ENCODE data around the gene PCDH8. TPM values are rescaled to one million over a fixed set of nuclear protein-coding genes. Genes with fewer than 3 reads are reported as not detected.

Gene PCDH8
- total and polyA plus RNA-seq, 2 experiments from 2014 or later = 0.36 to 1.7 TPM

DNA sequence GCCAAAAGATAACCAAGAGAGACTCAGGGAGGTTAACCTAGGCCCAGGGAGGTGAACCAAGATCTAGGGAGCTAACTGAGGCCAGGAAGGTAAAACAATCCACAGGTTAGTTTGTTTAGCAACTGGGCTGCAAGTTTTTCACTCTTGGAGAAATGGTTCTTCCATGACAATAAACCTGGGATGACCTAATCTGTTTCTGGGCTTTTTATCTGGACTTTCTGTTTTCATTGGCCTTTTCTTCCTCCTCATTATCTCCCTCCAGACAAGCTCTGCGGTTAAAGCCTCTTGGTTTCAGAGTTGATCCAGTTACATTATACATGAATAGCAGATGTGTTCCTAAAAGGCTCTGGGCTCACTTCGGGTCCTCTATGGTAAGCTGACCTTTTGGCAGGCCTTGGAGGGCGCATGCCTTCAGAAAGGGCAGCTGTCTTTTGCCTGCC, 44.2 kb downstream of the PCDH8 start:
- Mint-ChIP-seq H3K36me3 (ENCODE audit: low read depth) (no peaks in the 10 kb centered on the region), H3K27me3 (ENCODE audit: insufficient read depth, low read depth, poor library complexity) (peaks cover 7% of the 10 kb centered on the region), H3K27ac (no peak overlapping the region), H3K4me3 (no peak overlapping the region), H3K9me3 (no peaks in the 10 kb centered on the region), H3K4me1 (peaks cover 10% of the 10 kb centered on the region)
- DNase-seq (ENCODE audit: low spot score) (no peak), ATAC-seq (no peak)
- no peaks in the 10 kb centered on the region for H3K79me2 ChIP-seq (replicated peaks; ENCODE audit: insufficient read depth)
- no peaks in the 10 kb centered on the region for H3F3A ChIP-seq (replicated peaks; ENCODE audit: low read depth)
- no peak overlapping the region for H3K27ac ChIP-seq (ENCODE audit: low read depth)
- 0 out of 2 replicates have a peak, but pooled peaks cover 5% of the 10 kb centered on the region for H3K4me1 ChIP-seq (ENCODE audit: insufficient read depth)
- H3K36me3 ChIP-seq (ENCODE audit: insufficient read depth) = no peaks in the 10 kb centered on the region
- H3K27me3 ChIP-seq (ENCODE audit: insufficient read depth) = no peaks in the 10 kb centered on the region
- H2AFZ ChIP-seq = no peak overlapping the region
- TF ChIP-seq, protein P1, sequence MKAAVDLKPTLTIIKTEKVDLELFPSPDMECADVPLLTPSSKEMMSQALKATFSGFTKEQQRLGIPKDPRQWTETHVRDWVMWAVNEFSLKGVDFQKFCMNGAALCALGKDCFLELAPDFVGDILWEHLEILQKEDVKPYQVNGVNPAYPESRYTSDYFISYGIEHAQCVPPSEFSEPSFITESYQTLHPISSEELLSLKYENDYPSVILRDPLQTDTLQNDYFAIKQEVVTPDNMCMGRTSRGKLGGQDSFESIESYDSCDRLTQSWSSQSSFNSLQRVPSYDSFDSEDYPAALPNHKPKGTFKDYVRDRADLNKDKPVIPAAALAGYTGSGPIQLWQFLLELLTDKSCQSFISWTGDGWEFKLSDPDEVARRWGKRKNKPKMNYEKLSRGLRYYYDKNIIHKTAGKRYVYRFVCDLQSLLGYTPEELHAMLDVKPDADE (IDR thresholded peaks at IDR 0.05) = no peak
- TF ChIP-seq EZH2phosphoT487 (IDR thresholded peaks at IDR 0.05; ENCODE audit: unreplicated experiment) = no peak
- no peak overlapping the region for H3K4me3 ChIP-seq
- no peak overlapping the region for H3K4me2 ChIP-seq
- H3K9me2 ChIP-seq (ENCODE audit: insufficient read depth) = 0 out of 2 replicates have a peak, but pooled peaks cover 4% of the 10 kb centered on the region
- H4K20me1 ChIP-seq (replicated peaks; ENCODE audit: insufficient read depth) = no peaks in the 10 kb centered on the region

DNA sequence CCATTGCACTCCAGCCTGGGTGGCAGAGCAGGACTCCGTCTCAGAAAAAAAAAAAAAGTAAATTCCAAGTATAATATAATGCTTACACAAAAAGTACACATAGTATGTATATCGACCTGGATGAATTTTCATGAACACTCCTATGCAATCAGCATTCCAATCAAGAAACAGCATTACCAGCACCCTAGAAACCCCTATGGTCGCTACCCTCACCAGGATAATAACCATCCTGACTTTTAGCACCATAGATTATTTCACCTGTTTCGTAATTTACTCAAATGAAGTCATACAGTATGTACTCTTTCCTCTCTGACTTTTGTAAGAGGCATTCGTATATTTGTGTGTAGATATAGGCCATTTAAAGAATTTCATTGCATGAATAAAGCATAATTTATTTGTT, 47.6 kb downstream of the PCDH8 start:
- DNase-seq (ENCODE audit: low spot score) = no peak
- Histone ChIP-seq H3K36me3 (ENCODE audit: insufficient read depth) (no peaks in the 10 kb centered on the region), H2AFZ (0 out of 2 replicates have a peak overlapping the region, but pooled peaks have one; percentile 83), H3K4me2 (no peak overlapping the region), H3K27me3 (ENCODE audit: insufficient read depth) (no peaks in the 10 kb centered on the region), H3K27ac (ENCODE audit: low read depth) (no peak overlapping the region), H3K4me3 (no peak overlapping the region), H4K20me1 (replicated peaks; ENCODE audit: insufficient read depth) (no peaks in the 10 kb centered on the region), H3K9me2 (ENCODE audit: insufficient read depth) (no peaks in the 10 kb centered on the region), H3K4me1 (ENCODE audit: insufficient read depth) (0 out of 2 replicates have a peak, but pooled peaks cover 5% of the 10 kb centered on the region), H3K79me2 (replicated peaks; ENCODE audit: insufficient read depth) (no peaks in the 10 kb centered on the region), H3F3A (replicated peaks; ENCODE audit: low read depth) (no peaks in the 10 kb centered on the region)
- H3K36me3 Mint-ChIP-seq (ENCODE audit: low read depth) = no peaks in the 10 kb centered on the region
- H3K27ac Mint-ChIP-seq = no peak overlapping the region
- H3K27me3 Mint-ChIP-seq (ENCODE audit: insufficient read depth, low read depth, poor library complexity) = peaks cover 3% of the 10 kb centered on the region
- no peaks in the 10 kb centered on the region; the same call in 1 of the 3 replicates for H3K4me1 Mint-ChIP-seq
- no peak for ATAC-seq
- no peak overlapping the region for H3K4me3 Mint-ChIP-seq
- H3K9me3 Mint-ChIP-seq = no peaks in the 10 kb centered on the region
- TF ChIP-seq, protein P2, sequence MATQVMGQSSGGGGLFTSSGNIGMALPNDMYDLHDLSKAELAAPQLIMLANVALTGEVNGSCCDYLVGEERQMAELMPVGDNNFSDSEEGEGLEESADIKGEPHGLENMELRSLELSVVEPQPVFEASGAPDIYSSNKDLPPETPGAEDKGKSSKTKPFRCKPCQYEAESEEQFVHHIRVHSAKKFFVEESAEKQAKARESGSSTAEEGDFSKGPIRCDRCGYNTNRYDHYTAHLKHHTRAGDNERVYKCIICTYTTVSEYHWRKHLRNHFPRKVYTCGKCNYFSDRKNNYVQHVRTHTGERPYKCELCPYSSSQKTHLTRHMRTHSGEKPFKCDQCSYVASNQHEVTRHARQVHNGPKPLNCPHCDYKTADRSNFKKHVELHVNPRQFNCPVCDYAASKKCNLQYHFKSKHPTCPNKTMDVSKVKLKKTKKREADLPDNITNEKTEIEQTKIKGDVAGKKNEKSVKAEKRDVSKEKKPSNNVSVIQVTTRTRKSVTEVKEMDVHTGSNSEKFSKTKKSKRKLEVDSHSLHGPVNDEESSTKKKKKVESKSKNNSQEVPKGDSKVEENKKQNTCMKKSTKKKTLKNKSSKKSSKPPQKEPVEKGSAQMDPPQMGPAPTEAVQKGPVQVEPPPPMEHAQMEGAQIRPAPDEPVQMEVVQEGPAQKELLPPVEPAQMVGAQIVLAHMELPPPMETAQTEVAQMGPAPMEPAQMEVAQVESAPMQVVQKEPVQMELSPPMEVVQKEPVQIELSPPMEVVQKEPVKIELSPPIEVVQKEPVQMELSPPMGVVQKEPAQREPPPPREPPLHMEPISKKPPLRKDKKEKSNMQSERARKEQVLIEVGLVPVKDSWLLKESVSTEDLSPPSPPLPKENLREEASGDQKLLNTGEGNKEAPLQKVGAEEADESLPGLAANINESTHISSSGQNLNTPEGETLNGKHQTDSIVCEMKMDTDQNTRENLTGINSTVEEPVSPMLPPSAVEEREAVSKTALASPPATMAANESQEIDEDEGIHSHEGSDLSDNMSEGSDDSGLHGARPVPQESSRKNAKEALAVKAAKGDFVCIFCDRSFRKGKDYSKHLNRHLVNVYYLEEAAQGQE (IDR thresholded peaks at IDR 0.05; ENCODE audit: unreplicated experiment) = no peak
- TF ChIP-seq JUNB (IDR thresholded peaks at IDR 0.05; ENCODE audit: unreplicated experiment) (no peak), NANOG (IDR thresholded peaks at IDR 0.05; ENCODE audit: borderline replicate concordance) (no peak), POLR2AphosphoS5 (IDR thresholded peaks at IDR 0.05; ENCODE audit: low read depth) (no peak), ZNF114 (CRISPR knock-in tag; IDR thresholded peaks at IDR 0.05) (no peak), STAT1 (IDR thresholded peaks at IDR 0.05; ENCODE audit: unreplicated experiment) (no peak)
- TF ChIP-seq, protein P3, sequence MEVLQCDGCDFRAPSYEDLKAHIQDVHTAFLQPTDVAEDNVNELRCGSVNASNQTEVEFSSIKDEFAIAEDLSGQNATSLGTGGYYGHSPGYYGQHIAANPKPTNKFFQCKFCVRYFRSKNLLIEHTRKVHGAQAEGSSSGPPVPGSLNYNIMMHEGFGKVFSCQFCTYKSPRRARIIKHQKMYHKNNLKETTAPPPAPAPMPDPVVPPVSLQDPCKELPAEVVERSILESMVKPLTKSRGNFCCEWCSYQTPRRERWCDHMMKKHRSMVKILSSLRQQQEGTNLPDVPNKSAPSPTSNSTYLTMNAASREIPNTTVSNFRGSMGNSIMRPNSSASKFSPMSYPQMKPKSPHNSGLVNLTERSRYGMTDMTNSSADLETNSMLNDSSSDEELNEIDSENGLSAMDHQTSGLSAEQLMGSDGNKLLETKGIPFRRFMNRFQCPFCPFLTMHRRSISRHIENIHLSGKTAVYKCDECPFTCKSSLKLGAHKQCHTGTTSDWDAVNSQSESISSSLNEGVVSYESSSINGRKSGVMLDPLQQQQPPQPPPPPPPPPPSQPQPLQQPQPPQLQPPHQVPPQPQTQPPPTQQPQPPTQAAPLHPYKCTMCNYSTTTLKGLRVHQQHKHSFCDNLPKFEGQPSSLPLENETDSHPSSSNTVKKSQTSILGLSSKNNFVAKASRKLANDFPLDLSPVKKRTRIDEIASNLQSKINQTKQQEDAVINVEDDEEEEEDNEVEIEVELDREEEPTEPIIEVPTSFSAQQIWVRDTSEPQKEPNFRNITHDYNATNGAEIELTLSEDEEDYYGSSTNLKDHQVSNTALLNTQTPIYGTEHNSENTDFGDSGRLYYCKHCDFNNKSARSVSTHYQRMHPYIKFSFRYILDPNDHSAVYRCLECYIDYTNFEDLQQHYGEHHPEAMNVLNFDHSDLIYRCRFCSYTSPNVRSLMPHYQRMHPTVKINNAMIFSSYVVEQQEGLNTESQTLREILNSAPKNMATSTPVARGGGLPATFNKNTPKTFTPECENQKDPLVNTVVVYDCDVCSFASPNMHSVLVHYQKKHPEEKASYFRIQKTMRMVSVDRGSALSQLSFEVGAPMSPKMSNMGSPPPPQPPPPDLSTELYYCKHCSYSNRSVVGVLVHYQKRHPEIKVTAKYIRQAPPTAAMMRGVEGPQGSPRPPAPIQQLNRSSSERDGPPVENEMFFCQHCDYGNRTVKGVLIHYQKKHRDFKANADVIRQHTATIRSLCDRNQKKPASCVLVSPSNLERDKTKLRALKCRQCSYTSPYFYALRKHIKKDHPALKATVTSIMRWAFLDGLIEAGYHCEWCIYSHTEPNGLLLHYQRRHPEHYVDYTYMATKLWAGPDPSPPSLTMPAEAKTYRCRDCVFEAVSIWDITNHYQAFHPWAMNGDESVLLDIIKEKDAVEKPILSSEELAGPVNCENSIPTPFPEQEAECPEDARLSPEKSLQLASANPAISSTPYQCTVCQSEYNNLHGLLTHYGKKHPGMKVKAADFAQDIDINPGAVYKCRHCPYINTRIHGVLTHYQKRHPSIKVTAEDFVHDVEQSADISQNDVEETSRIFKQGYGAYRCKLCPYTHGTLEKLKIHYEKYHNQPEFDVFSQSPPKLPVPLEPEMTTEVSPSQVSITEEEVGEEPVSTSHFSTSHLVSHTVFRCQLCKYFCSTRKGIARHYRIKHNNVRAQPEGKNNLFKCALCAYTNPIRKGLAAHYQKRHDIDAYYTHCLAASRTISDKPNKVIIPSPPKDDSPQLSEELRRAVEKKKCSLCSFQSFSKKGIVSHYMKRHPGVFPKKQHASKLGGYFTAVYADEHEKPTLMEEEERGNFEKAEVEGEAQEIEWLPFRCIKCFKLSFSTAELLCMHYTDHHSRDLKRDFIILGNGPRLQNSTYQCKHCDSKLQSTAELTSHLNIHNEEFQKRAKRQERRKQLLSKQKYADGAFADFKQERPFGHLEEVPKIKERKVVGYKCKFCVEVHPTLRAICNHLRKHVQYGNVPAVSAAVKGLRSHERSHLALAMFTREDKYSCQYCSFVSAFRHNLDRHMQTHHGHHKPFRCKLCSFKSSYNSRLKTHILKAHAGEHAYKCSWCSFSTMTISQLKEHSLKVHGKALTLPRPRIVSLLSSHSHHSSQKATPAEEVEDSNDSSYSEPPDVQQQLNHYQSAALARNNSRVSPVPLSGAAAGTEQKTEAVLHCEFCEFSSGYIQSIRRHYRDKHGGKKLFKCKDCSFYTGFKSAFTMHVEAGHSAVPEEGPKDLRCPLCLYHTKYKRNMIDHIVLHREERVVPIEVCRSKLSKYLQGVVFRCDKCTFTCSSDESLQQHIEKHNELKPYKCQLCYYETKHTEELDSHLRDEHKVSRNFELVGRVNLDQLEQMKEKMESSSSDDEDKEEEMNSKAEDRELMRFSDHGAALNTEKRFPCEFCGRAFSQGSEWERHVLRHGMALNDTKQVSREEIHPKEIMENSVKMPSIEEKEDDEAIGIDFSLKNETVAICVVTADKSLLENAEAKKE (CRISPR knock-in tag; IDR thresholded peaks at IDR 0.05) = no peak
- TF ChIP-seq, protein P1 (IDR thresholded peaks at IDR 0.05) = no peak
